GM21825 (cell line): ENCODE measurements around the gene PTRH1.

Experiments
- ATAC-seq: cut with Tn5 transposase; IDR thresholded peaks from one replicate; pipeline ENCODE4 v1.9.1; 2021; ENCODE audit warnings: mild to moderate bottlenecking, moderate library complexity; ENCODE audit not compliant: unreplicated experiment

PTRH1 gene

GRCh38 chr9:127721391-127721821, 5.9 kb upstream of the PTRH1 start:
- ATAC-seq, result no peak

- ATAC-seq, result no peak
Measured at GRCh38 chr9:127720865-127721227, 5.4 kb upstream of the PTRH1 start.

- ATAC-seq, result no peak
Measured at GRCh38 chr9:127720031-127720864, 4.8 kb upstream of the PTRH1 start.

- ATAC-seq, result no peak
Measured at GRCh38 chr9:127717766-127718165, 2.3 kb upstream of the PTRH1 start.

GRCh38 chr9:127716412-127716811, 949 bp upstream of the PTRH1 start:
- ATAC-seq, result no peak

- peak; percentile 6 for ATAC-seq
Measured at GRCh38 chr9:127714951-127715469, 453 bp downstream of the PTRH1 start.

GRCh38 chr9:127714020-127714750, 1.3 kb downstream of the PTRH1 start:
- ATAC-seq, result no peak

- ATAC-seq, result no peak
Measured at GRCh38 chr9:127712867-127713266, 2.6 kb downstream of the PTRH1 start.

- no peak for ATAC-seq
Measured at GRCh38 chr9:127712371-127712770, 3.1 kb downstream of the PTRH1 start.

GRCh38 chr9:127711831-127712274, 3.6 kb downstream of the PTRH1 start:
- no peak for ATAC-seq

- ATAC-seq, result no peak
Measured at GRCh38 chr9:127711226-127711701, 4.2 kb downstream of the PTRH1 start.

- ATAC-seq, result no peak
Measured at GRCh38 chr9:127710204-127710783, 5.2 kb downstream of the PTRH1 start.

GRCh38 chr9:127708952-127709587, 6.4 kb downstream of the PTRH1 start:
- ATAC-seq, result no peak

- ATAC-seq, result no peak
Measured at GRCh38 chr9:127707766-127708165, 7.7 kb downstream of the PTRH1 start.

- ATAC-seq, result no peak
Measured at GRCh38 chr9:127706836-127707241, 8.6 kb downstream of the PTRH1 start, which contains the start of gene CFAP157. Gene CFAP157, plus strand, starts transcription at chr9:127706988. Its CDS starts 44 bp downstream, at chr9:127707032.

- ATAC-seq, result no peak
Measured at GRCh38 chr9:127705577-127706379, 9.7 kb downstream of the PTRH1 start.

GRCh38 chr9:127703289-127703946, 12.0 kb downstream of the PTRH1 start:
- no peak for ATAC-seq

GRCh38 chr9:127700594-127701255, 14.7 kb downstream of the PTRH1 start:
- no peak for ATAC-seq

GRCh38 chr9:127700140-127700539, 15.3 kb downstream of the PTRH1 start:
- no peak for ATAC-seq
